PFSK-1 (cell line): ENCODE measurements around the gene NUDT4.

Source experiments
- POLR2AphosphoS5 ChIP-seq: IDR thresholded peaks from 2 replicates; pipeline ENCODE4 v1.6.1; 2012; ENCODE audit warnings: low read depth, mild to moderate bottlenecking, control low read depth, low read length, moderate library complexity
- REST ChIP-seq, 2 experiments: IDR thresholded peaks; 2 replicates each; pipeline versions ENCODE4 v1.6.1 to v1.8.0; 2011 to 2012; ENCODE audit warnings: low read depth in 2 of 2, low read length in 2 of 2, control low read depth in 1 of 2, inconsistent platforms in 1 of 2, mild to moderate bottlenecking in 1 of 2, moderate library complexity in 1 of 2; ENCODE audit not compliant: insufficient read depth in 1 of 2
- SIN3A ChIP-seq: IDR thresholded peaks from 2 replicates; pipeline ENCODE4 v1.6.1; 2012; ENCODE audit warnings: mild to moderate bottlenecking, low read length, moderate library complexity, borderline replicate concordance; ENCODE audit not compliant: insufficient read depth

- TF ChIP-seq POLR2AphosphoS5 (no peak), SIN3A (no peak), REST (IDR thresholded peaks at IDR 0.05; ENCODE audit: insufficient read depth in 1 of 2, low read depth in 2 of 2, low read length in 2 of 2) (no peak)
Measured at GRCh38 chr12:93366422-93366821, 11.3 kb upstream of the NUDT4 start.
